Inferior parietal cortex (tissue), 1 donor: Measurements from ENCODE around the gene CR1L.
"Not testable (repeated sequence)": the region's sequence is repeated elsewhere in the genome, so short reads cannot be mapped to it uniquely, and the experiment has no call there.

ENCODE experiments used
- DNase-seq: peaks from one replicate; pipeline ENCODE4 v3.0.0-alpha.2; 2016; ENCODE audit errors: extremely low spot score

Gene CR1L

GRCh38 chr1:207646171-207646570 is 1.2 kb downstream of the CR1L start:
- no peak for DNase-seq

- no peak for DNase-seq
Measured at GRCh38 chr1:207646944-207647579, 2.1 kb downstream of the CR1L start.

GRCh38 chr1:207647671-207648333 is 2.9 kb downstream of the CR1L start:
- no peak for DNase-seq

- no peak for DNase-seq
Measured at GRCh38 chr1:207648334-207649209, 3.6 kb downstream of the CR1L start.

- no peak for DNase-seq
Measured at GRCh38 chr1:207649210-207649753, 4.3 kb downstream of the CR1L start.

GRCh38 chr1:207649865-207650580 is 5.1 kb downstream of the CR1L start:
- peak; percentile 29 for DNase-seq

GRCh38 chr1:207651583-207651982 is 6.7 kb downstream of the CR1L start:
- no peak for DNase-seq

GRCh38 chr1:207654320-207654719 is 9.4 kb downstream of the CR1L start:
- DNase-seq = no peak

GRCh38 chr1:207658408-207658807 is 13.5 kb downstream of the CR1L start:
- DNase-seq = no peak

GRCh38 chr1:207658904-207659485 is 14.1 kb downstream of the CR1L start:
- no peak for DNase-seq

GRCh38 chr1:207659545-207660153 is 14.7 kb downstream of the CR1L start:
- DNase-seq = no peak

GRCh38 chr1:207661420-207661819 is 16.5 kb downstream of the CR1L start:
- not testable (repeated sequence) for DNase-seq

- DNase-seq = no peak
Measured at GRCh38 chr1:207666342-207666741, 21.4 kb downstream of the CR1L start.

GRCh38 chr1:207669528-207670009 is 24.6 kb downstream of the CR1L start:
- no peak for DNase-seq

GRCh38 chr1:207670192-207670591 is 25.3 kb downstream of the CR1L start:
- DNase-seq = no peak

GRCh38 chr1:207670997-207671396 is 26.1 kb downstream of the CR1L start:
- DNase-seq = no peak

- DNase-seq = peak; percentile 22
Measured at GRCh38 chr1:207672522-207673130, 27.7 kb downstream of the CR1L start.

- no peak for DNase-seq
Measured at GRCh38 chr1:207673399-207673798, 28.5 kb downstream of the CR1L start.

GRCh38 chr1:207676153-207676552 is 31.2 kb downstream of the CR1L start:
- no peak for DNase-seq
